NCI-H524 (cell line): ENCODE data around the gene GALNTL6.
A peak's percentile ranks its signal among the peaks of the same experiment; 100 is the strongest.

Experiments used
- DNase-seq, 2 experiments: peaks; one replicate each; lab custom pipeline; 2025; lab: John Stamatoyannopoulos, UW

The GALNTL6 gene

DNA sequence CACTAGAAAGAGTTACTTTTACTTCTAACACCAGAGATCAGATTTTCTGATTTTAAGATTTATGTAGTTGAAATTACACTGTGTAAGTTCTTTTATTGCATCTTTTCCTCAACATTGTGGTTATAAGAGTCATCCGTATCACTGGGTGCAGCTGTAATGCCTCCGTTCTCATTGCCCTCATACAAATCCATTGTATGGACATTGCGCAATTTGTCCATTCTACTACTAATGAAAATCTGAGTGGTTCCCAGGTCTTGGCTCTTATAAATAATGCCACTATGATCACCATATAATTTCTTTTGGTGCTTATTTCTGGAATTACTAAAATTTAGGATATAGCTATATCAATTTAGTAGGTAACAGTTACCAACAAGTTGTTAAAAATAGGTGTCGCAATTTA, 741.4 kb downstream of the GALNTL6 start:
- no peak for DNase-seq

DNA sequence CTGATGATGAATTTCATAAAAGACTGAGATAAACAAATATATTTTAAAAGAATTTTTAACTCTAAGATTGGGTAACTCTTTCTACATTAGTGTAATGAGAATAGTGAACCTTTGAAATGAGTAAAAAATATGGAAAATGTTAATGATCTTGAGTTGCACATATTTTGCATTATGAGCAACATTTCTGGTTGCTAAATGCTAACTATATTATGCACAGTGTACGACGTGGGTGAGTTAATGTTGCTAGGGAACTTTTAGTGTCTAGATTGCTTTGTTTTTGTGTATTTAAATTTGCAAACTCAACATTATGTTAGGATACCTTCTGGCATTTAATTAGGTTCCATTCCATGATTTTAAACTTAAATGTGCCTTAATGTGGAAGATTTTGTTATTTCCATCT, 742.5 kb downstream of the GALNTL6 start:
- no peak for DNase-seq

DNA sequence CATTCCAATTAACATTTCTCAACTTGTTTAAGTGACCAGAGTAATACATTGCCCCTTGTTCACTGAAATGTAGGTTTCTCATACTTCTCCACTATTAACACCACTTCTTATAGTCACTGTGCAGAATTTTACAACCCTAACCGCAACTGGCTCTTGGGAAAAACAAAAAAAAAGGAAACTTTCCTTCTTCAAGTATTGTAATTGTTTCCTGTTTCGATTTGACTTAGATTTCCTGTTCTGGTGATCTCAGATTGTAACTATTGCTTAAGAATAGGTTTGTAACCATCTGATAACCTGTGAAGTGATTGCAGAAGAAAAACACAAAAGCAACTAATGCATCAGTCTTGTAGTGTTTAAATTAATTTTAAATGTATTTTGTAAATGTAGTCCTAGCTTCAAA, 760.7 kb downstream of the GALNTL6 start:
- no peak for DNase-seq

DNA sequence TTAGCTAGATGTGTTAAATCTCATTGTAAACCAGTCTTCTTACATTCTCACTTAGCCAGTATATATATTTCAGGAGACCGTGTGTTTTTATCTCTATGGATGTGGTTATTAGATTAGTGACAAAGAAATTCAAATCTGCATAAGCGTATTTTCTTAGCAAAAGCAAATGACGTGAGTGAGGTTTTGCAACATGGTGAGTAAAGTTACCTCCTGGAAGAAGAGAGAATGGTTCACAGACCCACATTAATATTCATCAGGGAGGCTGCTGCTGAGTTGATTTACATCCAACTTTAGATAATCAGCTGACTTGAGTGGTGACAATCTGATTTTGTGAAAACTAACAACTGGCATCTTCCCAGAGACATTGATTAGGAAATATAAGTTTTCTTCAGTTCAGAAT, 765.5 kb downstream of the GALNTL6 start:
- DNase-seq = no peak

DNA sequence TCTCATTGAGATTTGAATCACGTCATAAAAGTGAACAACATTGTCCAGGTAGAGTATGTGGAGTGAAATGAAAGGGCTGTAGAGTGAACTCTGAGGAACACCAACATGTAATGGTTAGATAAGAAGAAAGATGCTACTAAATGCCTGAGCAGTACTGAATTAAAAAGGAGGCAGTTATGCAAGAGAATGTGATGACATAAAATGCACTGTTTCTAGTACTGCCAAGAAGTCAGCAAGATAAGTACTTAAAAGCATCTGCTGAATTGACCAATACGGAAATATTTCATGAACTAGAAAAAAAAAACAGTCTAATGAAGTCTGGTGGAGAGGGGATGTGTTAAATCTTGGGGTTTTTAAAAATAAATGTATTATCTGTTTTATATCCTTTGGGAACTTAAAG, 771.6 kb downstream of the GALNTL6 start:
- no peak for DNase-seq

DNA sequence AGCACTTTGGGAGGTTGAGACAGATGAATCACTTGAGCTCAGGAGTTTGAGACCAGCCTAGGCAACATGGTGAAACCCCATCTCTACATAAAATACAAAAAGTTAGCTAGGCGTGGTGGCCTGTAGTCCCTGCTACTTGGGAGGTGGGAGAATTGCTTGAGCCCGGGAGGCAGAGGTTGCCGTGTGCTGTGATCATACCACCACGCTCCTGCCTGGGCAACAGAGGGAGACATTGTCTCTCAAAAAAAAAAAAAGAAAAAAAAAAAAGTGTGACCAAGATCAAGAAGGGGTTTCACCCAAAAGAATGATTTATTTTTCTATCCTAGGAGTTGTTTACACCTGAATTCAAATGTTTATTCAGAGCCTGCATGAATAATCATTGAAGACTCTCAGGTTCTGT, 783.0 kb downstream of the GALNTL6 start:
- no peak for DNase-seq

DNA sequence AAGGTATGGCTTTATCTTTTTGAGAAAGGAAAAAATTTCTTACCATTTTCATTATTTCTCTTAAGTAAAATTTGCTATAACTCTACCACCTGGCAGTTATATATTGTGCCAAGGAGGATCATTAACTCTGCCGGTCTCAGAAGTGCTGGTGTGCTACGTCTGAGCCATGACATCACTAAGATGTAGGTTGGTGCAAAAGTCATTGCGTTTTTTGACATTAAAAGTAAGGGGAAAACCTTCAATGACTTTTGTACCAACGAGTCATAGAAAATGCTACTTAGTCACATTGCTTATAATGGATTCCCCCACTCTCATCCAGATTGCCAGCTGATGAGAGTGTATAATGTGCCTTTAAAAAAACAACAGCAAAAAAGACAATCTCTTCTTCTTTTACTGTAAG, 786.4 kb downstream of the GALNTL6 start:
- no peak for DNase-seq

DNA sequence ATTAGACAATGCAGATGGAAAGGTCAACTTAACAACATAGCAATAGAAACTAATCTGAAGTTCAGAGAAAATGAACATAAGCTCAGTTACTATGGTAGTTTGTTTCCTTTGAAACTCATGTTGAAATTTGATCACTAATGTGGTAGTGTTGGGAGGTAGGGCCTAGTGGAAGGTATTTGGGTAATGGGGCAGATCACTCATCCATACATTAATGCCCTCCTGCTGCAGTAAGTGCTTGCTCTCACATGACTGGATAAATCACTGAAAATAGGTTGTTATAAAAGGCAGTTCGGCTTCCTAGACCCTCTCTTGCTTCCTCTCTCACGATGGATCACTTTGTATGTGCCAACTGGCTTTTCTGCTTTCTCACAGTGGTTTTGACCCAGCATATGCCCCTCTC, 788.0 kb downstream of the GALNTL6 start:
- DNase-seq = peak in 1 of 2 experiments; percentile 16

DNA sequence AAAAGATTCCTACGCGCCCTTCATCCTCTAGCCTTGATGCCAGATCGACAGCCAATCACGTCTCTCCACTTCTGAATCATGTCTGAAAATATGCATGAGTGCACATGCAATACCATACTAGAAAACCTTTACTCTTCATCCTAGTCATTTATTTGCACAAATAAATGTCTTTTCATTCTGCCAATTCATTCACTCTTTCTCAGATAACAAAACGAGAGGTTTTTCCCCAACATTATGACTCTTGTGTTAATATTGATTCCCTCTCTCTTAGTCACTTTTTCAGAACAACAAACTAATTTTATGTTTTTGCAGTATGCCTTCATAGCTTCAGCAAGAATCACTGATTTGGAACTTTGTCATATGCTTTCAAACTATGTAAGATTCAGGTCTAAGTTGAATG, 806.0 kb downstream of the GALNTL6 start:
- no peak for DNase-seq

DNA sequence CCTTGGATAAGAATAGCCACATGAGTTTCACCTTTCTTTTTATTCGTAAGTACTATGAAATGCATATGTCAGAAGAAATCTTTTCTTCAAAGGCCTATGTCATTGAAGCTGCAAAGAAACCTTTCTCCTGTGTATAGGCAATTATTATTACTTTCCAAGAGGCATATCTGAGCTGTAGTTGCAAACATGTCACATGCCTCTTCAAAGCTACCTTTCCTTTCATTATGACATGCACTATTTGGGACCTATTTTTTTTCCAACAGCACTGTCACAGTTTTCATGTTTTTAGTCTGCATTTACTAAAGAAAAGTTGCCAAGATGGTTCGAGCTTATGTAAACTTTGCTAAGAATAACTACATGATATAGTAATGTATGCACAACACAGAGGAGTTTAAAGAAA, 806.6 kb downstream of the GALNTL6 start:
- no peak for DNase-seq

DNA sequence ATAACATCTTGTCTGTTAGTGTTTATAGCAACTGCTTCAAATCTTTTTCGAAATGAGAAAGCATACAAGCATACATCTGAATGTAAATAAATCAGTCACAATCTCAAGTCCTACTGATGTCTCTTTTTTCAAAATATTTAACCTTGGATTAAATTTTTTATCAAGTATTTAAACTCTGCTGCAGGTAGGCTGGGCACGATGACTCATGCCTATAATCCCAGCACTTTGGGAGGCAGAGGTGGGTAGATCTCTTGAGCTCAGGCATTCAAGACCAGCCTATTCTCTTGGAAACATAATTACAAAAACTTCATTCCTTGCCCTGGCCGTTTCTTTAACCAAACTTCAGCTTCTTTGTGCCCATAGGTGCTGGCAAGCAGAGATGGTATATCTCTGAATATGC, 815.1 kb downstream of the GALNTL6 start:
- no peak for DNase-seq

DNA sequence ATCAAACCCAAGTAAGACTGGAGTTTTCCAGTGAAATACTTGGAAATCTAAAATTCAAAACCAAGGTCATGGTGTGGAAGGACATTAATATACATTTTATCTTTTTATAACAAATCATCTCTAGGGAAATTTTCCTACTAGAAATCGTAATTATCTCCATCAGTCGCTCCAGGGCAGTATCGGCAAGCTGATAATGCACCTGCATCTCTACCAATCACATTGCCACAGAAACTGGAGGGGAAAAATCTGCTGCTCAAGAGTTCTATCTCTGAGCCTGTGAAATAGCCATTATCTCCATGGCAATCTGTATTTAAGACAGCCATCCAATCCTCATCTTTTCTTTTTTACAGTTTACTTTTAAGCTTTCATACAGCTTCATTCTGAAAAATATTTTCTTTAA, 817.1 kb downstream of the GALNTL6 start:
- DNase-seq = no peak

DNA sequence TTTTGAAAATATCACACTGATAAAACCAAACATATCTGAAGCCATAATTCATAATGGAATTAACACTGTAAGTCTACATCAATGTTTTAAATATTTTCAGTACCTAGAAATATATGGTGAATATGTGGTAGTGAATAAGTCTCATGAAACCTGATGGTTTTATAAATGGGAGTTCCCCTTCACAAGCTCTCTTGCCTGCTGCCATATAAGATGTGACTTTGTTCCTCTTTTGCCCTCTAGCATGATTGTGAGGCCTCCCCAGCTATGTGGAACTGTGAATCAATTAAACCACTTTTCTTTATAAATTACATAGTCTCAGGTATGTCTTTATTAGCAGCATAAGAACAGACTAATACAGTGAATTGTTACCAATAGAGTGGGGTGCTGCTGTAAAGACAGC, 818.6 kb downstream of the GALNTL6 start:
- DNase-seq = no peak

DNA sequence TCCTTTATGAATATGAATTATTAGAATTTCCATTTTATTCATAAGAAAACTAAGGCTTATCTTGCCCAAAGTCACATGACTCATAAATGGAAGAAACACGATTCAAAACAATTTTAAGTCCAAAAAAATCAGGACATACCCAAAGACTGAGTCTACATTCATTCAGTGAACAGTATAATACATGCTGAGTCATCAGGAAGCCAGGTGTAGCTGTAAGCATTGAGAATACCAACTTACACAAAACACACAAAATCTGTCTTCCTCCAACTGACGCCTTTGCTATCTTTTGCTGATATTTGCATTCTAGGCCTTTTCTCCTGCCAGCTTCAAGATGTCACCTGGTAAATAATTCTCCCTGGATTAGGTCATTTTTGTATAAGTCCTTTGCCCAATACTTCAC, 835.3 kb downstream of the GALNTL6 start:
- no peak for DNase-seq

DNA sequence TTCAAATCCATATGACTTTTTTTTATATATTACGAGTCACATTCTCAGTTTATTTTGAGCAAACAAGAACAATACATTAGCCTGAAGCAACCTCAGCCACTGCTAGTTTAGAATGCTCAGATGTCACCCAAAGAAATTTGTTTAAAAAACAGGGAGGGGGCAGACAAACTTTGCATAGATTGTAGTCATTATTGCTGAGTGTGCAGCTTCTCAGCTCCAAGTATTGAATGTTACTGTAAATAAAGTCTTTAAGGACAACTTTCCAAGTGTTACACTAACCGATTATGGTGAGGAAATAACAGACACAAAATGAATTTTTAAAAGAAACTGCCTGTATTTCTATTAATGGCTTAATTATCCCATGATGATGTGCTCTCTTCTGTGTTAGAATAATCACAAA, 835.9 kb downstream of the GALNTL6 start:
- DNase-seq = no peak

DNA sequence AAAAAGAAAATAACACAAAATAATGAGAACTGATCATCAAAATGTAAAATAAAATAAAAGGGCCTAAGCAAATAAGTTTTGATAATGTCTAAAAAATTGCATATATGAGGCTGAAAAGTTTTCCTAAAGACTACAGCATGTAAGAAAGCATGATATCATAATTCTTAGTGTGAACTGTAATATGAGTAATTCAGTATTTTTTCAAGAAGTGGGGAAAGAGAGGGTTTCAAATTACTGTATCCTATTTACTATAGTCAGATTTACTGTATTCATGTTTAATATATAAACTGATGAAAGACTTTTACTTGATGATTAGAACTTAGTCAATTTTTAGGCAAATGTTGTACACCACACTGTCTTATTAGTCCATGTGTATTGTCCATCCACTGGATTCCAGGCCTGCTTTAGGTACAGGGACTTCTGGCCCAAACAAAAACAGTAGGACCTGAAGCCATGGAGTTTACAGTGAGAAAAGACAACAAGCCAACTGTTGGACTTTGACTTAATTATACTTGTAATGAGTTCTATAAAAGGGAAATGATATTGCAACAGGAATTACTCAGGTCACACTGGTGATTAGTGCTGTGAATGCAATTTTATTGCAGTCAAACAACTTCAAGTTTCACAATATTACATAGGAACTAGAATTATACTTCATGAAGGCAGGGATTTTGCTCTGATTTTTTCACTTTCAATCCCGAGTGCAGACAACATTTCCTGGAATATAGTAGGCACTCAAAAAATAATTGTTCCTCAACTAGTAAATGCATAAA, 837.7 kb downstream of the GALNTL6 start:
- DNase-seq = peak in 1 of 2 experiments; percentile 5

DNA sequence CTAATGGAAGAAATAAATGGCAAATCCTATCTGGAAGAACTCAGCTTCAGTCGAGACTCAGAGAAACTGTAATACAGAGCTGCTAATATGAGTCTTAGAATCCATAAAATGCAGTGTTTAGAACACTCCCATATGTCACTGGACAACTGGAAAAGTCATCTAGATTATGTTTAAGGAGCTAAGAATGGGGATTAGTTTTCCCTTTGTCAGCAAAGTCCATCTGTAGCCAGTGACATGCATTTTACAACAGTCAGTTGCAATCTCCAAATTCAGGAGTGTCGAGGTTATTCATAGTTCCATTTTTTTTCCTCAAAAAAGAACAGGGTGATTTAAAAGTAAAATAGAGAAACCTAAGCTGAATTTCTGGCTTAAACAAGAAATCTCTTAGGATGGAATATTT, 838.8 kb downstream of the GALNTL6 start:
- DNase-seq = peak; percentile 45 to 82

DNA sequence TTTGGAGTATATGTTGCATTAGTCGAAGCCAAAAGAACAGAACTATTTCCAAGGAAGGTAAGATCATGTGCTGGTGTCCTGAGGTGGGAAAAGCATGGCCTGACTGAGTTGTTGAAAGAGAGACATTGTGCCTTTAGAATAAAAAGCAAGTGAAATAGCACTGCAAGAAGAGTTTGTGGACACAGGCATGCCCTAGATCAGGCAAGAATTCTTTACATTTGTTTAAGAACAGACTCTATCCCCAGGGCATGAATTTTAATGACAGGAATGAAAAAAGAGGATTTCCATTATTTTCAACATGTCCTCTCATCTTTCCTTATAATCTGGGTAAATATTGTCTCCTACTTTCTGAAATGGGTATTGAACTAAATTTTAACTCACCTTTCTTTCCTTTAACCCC, 839.2 kb downstream of the GALNTL6 start:
- peak in 1 of 2 experiments; percentile 25 for DNase-seq

DNA sequence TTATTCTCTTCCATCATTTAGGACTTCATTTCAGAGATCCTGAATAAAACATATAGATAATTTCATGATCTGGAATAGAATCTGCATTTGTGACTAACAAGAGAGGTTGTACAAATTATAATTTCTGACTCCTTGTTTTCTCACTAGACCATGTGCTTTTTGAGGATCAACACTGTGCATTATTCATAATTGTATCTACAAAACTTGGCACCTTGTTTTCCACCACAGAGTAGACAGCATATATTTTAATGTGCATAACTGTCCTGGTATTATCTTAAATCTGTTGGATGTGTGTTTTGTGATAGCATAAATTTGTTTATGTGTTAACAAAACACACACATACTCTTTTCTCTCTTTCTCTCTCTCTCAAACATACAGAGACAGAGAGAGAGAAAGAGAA, 840.5 kb downstream of the GALNTL6 start:
- no peak for DNase-seq

DNA sequence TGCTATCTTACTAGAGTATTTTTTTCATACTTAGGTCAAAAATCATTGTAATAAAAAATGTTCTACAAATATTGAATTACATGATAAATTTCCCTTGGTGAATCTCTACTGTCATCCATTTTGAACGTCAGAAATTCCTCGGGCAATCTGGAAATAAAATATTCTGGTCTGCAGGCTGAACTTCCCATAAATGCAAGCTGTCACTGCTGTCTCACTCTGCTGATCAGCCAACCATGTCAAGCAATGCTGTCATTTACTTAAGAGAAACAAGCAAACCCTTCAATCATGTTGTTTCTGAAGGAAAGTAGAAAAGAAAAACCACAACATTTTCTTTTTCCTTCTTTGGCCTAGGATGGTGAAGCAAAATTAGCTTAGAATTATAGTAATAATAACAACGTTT, 841.3 kb downstream of the GALNTL6 start:
- peak; percentile 67 to 83 for DNase-seq

DNA sequence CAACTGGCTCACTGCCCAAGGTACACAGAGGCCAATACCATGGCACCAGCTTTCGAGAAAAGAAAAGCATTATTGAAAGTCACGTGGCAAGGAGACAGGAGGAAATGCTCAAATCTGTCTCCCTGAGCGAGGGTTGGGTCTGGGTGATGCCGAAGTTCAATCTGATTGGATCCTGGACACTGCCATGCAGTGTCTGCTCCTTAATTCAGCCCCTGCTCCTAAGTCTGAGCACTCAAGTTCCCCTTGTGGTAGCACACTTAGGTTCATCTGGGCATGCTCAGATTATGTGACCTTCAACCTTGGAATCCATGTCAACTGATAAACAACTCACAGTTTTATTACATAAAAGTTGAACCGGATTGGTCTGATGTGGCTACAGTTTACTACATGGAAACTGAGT, 842.9 kb downstream of the GALNTL6 start:
- no peak for DNase-seq

DNA sequence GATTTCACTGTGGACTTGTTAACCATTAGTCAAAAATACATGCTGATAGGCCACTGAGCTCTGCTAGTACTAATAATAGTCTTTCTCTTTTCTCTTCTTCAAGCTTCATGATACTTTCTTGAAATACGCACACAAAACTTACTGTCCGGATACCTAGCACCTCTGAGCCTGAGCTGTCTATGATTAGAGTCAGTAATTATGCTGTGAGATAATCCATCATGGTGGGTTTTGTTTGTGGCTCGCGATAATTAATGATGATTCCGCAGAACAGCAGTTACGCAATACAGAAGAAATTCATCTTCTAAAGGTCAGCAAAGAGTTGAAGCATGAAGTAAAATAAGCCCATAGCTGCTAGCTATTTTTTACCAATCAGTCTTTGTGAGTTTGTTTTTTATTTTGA, 843.9 kb downstream of the GALNTL6 start:
- no peak for DNase-seq

DNA sequence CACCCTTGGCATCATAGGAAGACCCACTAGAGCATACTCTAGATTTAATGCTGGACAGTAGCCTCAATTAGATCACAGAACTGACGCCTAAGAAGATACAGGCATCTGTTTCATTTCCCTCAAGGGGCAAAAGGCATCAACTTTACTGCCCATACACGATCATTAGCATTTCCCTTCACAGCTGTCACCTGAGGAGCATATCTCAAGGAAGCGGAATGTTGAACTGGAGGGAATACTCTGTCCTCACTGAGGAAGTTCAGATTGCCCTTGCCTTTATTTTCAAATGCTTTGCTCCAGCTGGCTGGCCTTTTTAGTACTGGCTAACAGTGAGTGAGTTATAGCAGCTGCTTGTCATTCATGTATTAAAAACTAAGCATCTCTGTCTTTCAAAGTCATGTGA, 847.0 kb downstream of the GALNTL6 start:
- DNase-seq = peak; percentile 67 to 83

DNA sequence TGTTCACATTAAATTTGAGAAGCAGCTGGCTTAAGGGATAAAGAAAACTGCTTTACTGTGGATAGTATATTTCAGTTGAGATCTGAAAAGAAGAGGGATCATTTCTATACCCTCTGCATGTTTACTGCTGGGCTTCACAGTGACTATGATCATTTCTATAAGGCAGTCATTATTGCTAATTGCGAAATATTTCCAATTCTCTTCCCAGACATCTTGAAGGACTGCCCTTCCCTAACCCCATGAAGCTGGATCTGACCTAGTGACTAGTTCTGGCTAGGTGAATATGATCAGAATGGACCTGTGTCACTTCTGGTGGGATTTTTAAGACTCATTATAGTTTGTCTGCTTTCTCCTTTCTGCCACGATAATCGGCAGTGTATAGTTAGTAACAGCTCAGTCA, 848.9 kb downstream of the GALNTL6 start:
- DNase-seq = no peak
